Measurements from ENCODE around the gene MRPL46. TPM values are rescaled to one million over a fixed set of nuclear protein-coding genes. Genes with fewer than 3 reads are reported as not detected.
"Not testable (repeated sequence)": the region's sequence is repeated elsewhere in the genome, so short reads cannot be mapped to it uniquely, and the experiment has no call there.

Gene MRPL46
- total RNA-seq, 1 experiment from 2014 or later: 29.7 TPM

GRCh38 chr15:88468721-88469120, 1.5 kb upstream of the MRPL46 start:
- DNase-seq; H3K36me3 ChIP-seq (replicated peaks; ENCODE audit: control insufficient read depth, insufficient read depth, low read length); H3K4me3 ChIP-seq (ENCODE audit: insufficient read depth, low read depth, low read length); H3K27me3 ChIP-seq (ENCODE audit: control insufficient read depth, insufficient read depth, low read length): not testable (repeated sequence)

DNA sequence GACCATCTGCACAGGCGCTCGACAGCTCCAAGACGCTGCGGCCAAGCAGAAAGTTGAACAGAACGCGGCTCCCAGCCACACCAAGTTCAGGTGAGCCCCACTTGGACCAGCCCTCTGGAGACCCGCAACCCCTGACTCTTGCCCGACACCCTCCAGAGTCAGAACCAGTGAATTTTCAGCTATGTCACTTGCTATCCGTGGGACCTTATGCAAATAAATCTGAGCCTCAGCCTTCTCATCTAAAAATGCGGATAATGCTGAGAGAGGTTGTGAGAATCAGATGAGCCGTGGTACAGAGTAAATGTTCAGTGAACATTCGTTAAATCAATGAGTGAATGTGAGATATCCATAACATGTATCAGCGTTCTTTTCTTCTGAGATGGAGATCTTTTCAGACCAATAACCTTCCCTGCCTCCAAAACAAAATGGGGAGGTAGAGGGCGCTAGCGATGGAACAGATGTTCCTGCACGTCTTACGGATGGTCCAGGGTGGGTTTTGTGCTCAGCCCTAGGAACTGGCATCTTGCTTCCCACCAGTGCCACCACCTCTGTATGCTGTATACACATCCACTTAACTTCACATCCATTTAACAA, 844 bp upstream of the MRPL46 start:
- peak; percentile 54 for DNase-seq
- Histone ChIP-seq H3K27me3 (ENCODE audit: control insufficient read depth, insufficient read depth, low read length) (no peaks in the 10 kb centered on the region), H3K36me3 (replicated peaks; ENCODE audit: control insufficient read depth, insufficient read depth, low read length) (peaks cover 8% of the 10 kb centered on the region), H3K4me3 (ENCODE audit: insufficient read depth, low read depth, low read length) (peak overlapping the region; percentile 87)

DNA sequence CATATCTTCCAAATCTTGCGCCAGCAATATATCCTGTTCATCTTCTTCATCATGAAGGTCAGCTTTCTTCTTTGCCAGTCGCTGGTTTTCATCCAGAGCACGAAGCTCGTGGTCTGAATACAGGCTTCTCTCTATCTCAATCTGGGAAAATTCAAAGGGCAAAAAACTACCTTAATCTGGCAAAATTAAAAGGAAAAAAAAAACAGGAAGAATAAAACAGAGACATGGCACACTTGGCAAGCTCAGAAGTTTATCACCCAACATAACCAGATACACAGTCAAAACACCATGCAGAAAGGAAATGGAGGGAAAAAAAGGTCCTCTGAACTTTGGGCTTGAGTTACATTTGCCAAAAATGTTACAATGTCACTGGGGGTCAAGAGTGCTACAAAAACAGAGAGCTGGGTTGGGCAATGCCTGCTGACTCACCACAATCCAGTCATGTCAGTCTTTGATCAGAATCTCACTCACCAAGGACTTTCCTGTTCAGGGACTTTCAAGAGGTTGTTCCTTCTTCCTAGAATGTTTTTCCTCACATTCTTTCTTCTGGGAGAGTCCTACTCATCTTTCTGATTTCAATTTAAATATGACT, 1.5 kb downstream of the MRPL46 start:
- no peak for DNase-seq
- Histone ChIP-seq H3K4me3 (ENCODE audit: insufficient read depth, low read depth, low read length) (no peak overlapping the region), H3K27me3 (ENCODE audit: control insufficient read depth, insufficient read depth, low read length) (no peaks in the 10 kb centered on the region), H3K36me3 (replicated peaks; ENCODE audit: control insufficient read depth, insufficient read depth, low read length) (peaks cover 10% of the 10 kb centered on the region)

GRCh38 chr15:88463870-88464532, 3.2 kb downstream of the MRPL46 start:
- no peaks in the 10 kb centered on the region for H3K27me3 ChIP-seq (ENCODE audit: control insufficient read depth, insufficient read depth, low read length)
- peaks cover 15% of the 10 kb centered on the region for H3K36me3 ChIP-seq (replicated peaks; ENCODE audit: control insufficient read depth, insufficient read depth, low read length)
- no peak overlapping the region for H3K4me3 ChIP-seq (ENCODE audit: insufficient read depth, low read depth, low read length)
- DNase-seq: no peak

DNA sequence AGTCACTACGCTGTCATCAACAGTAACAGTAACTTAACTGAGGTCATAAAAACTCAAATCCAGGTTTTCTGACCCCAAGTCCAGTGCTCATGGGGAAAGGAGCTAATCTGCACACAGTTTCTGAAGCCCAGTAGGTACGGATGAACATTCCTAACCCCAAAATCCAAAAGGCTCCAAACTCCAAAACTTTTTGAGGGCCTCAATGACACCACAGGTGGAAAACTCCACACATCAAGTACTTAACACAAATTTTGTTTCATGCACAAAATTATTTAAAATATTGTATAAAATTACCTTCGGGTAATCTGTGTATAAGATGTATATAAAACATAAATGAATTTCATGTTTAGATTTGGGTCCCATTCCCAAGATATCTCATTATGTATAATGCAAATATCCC, 10.5 kb downstream of the MRPL46 start:
- H3K36me3 ChIP-seq (replicated peaks; ENCODE audit: control insufficient read depth, insufficient read depth, low read length): peaks cover 10% of the 10 kb centered on the region
- H3K4me3 ChIP-seq (ENCODE audit: insufficient read depth, low read depth, low read length): no peak overlapping the region
- no peaks in the 10 kb centered on the region for H3K27me3 ChIP-seq (ENCODE audit: control insufficient read depth, insufficient read depth, low read length)
- DNase-seq: no peak

GRCh38 chr15:88454867-88455810, 12.0 kb downstream of the MRPL46 start:
- H3K27me3 ChIP-seq (ENCODE audit: control insufficient read depth, insufficient read depth, low read length): no peaks in the 10 kb centered on the region

GRCh38 chr15:88454236-88454635, 13.0 kb downstream of the MRPL46 start:
- no peak for DNase-seq
- Histone ChIP-seq H3K36me3 (replicated peaks; ENCODE audit: control insufficient read depth, insufficient read depth, low read length) (peaks cover 3% of the 10 kb centered on the region), H3K27me3 (ENCODE audit: control insufficient read depth, insufficient read depth, low read length) (peaks cover 6% of the 10 kb centered on the region)

More at GRCh38 chr15:88454867-88455810, 12.0 kb downstream of the MRPL46 start:
- peaks cover 8% of the 10 kb centered on the region for H3K36me3 ChIP-seq (replicated peaks; ENCODE audit: control insufficient read depth, insufficient read depth, low read length)
- H3K4me3 ChIP-seq (ENCODE audit: insufficient read depth, low read depth, low read length): no peak overlapping the region
- peak; percentile 68 for DNase-seq

DNA sequence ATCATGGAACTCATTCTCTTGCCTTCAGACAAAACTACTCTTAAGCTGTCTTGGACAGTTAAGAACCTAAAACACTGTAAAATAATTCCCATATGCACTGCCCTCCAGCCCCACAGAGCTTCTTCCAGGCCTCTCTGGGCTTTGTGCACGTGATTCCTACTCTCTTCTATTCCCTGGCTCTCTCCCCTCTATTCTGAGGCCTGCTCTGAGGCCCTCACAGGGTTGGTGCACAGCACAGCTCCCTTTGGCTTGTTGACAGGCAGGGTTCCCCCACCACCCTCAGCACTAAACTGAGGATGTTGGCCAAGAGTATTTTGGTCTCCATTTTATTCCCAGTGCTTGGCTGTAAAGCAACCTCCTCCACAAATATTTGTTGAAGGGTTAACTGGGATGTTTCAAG, 13.5 kb downstream of the MRPL46 start:
- Histone ChIP-seq H3K4me3 (ENCODE audit: insufficient read depth, low read depth, low read length) (no peak overlapping the region), H3K36me3 (replicated peaks; ENCODE audit: control insufficient read depth, insufficient read depth, low read length) (peaks cover 3% of the 10 kb centered on the region), H3K27me3 (ENCODE audit: control insufficient read depth, insufficient read depth, low read length) (peaks cover 6% of the 10 kb centered on the region)
- DNase-seq: no peak

More at GRCh38 chr15:88454236-88454635, 13.0 kb downstream of the MRPL46 start:
- no peak overlapping the region for H3K4me3 ChIP-seq (ENCODE audit: insufficient read depth, low read depth, low read length)

GRCh38 chr15:88450125-88450798, 16.9 kb downstream of the MRPL46 start:
- Histone ChIP-seq H3K27me3 (ENCODE audit: control insufficient read depth, insufficient read depth, low read length) (peaks cover 6% of the 10 kb centered on the region), H3K36me3 (replicated peaks; ENCODE audit: control insufficient read depth, insufficient read depth, low read length) (no peaks in the 10 kb centered on the region), H3K4me3 (ENCODE audit: insufficient read depth, low read depth, low read length) (no peak overlapping the region)
- DNase-seq: peak; percentile 81

GRCh38 chr15:88449581-88449980, 17.6 kb downstream of the MRPL46 start:
- Histone ChIP-seq H3K4me3 (ENCODE audit: insufficient read depth, low read depth, low read length) (no peak overlapping the region), H3K36me3 (replicated peaks; ENCODE audit: control insufficient read depth, insufficient read depth, low read length) (no peaks in the 10 kb centered on the region), H3K27me3 (ENCODE audit: control insufficient read depth, insufficient read depth, low read length) (peaks cover 6% of the 10 kb centered on the region)

GRCh38 chr15:88448991-88449461, 18.2 kb downstream of the MRPL46 start:
- no peak for DNase-seq
- Histone ChIP-seq H3K4me3 (ENCODE audit: insufficient read depth, low read depth, low read length) (no peak overlapping the region), H3K27me3 (ENCODE audit: control insufficient read depth, insufficient read depth, low read length) (peaks cover 6% of the 10 kb centered on the region), H3K36me3 (replicated peaks; ENCODE audit: control insufficient read depth, insufficient read depth, low read length) (no peaks in the 10 kb centered on the region)

More at GRCh38 chr15:88449581-88449980, 17.6 kb downstream of the MRPL46 start:
- DNase-seq: no peak

DNA sequence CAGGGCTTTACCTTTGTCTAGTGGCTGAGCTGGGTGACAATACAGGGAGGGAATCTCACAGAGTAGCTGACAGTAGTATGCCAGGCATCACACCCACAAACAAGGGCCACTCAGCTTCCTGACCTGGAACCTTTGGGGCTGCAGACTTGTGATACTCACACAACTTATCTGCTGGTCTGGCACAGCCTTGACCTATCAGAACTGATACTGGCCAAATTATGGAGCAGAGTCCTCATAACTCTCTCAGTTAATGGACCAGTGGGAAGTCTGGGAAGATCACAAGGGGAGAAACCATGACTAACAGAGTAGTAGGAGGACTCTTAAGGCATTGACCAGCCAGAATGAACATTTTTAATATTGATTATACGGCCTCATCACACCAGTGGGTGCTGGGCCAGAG, 19.4 kb downstream of the MRPL46 start:
- Histone ChIP-seq H3K27me3 (ENCODE audit: control insufficient read depth, insufficient read depth, low read length) (peaks cover 6% of the 10 kb centered on the region), H3K4me3 (ENCODE audit: insufficient read depth, low read depth, low read length) (no peak overlapping the region), H3K36me3 (replicated peaks; ENCODE audit: control insufficient read depth, insufficient read depth, low read length) (no peaks in the 10 kb centered on the region)
- no peak for DNase-seq

DNA sequence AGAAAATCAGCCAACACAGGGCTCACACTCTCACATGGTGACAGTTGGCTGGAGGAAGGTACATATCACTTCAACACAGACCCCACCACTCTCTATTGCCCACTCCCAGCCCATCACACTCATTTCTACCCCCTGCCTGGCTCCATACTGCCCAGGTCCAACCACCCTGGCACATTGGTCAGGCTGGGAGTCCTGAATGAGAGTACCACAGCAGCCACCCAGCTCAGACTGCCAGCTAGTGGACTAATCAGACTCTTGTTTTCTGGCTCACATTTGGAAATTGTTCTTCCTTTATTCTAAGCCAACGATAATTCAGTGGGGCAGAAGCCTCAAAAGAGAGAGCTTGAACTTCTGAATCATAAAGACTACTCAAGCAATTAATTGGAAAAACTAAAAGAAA, 20.0 kb downstream of the MRPL46 start:
- no peak for DNase-seq
- Histone ChIP-seq H3K36me3 (replicated peaks; ENCODE audit: control insufficient read depth, insufficient read depth, low read length) (no peaks in the 10 kb centered on the region), H3K27me3 (ENCODE audit: control insufficient read depth, insufficient read depth, low read length) (peaks cover 6% of the 10 kb centered on the region), H3K4me3 (ENCODE audit: insufficient read depth, low read depth, low read length) (no peak overlapping the region)

Measured in H7 (cell line).